AG10803 (cell line): Measurements from ENCODE around the gene APBA2.
"Not testable (repeated sequence)": the region's sequence is repeated elsewhere in the genome, so short reads cannot be mapped to it uniquely, and the experiment has no call there.

ENCODE experiments used
- DNase-seq: peaks from one replicate; pipeline ENCODE4 v3.0.0; 2010; ENCODE audit warnings: low read depth
- H3K4me3 ChIP-seq: 2 replicates; pipeline ENCODE4 v1.5.1; 2011; ENCODE audit warnings: mild to moderate bottlenecking, low read length, control low read depth
- CTCF ChIP-seq: conservative IDR thresholded peaks from 2 replicates; pipeline ENCODE4 v1.5.1; 2011; ENCODE audit warnings: mild to moderate bottlenecking, low read length, control low read depth, inconsistent platforms

APBA2 gene

GRCh38 chr15:29149738-29150075 is 263.9 kb downstream of the APBA2 start:
- no peak for DNase-seq
- H3K4me3 ChIP-seq, result no peak overlapping the region
- TF ChIP-seq CTCF, result no peak

DNA sequence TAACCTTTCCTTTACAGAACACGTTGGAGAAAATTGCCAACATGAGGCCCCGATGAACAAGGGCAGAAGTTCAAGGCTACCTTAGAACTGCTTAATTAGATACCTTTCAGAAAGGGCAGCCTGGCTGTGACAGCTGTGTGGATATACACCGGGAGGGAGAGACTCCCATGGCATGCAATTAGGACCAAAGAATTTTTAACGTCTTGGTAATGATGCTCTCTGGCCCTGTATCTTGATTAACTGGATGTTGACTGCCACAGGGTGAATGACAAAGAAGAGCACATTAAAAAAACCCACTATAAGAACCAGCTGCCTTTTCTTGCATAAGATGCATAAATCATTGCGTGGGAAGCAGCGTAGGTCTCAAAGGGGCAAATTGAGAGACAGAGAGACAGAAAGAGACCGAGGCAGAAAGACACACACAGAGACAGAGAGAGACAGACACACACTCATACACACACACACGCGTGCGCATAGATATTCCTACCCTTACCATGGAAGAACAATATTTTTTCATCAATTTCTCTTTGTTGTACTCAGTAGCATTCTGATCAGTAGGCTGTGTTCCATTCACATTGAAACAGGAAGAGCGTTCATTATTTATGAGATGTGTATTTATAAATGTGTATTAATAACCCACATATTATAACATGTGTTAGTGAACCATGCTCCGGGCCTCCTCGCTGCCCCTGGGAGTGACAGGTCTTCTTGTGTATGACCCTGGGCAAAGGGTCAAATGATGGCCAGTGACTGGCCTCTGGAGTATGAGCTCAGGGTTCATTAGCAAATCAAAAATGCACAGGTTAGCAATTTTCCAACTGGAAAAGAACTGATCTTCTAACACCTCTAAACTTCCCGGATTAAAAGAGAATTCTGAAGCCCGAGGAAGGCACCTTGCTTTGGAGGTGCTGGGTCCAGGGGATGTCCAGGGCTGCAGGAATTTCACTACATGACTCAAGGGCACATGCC is 265.0 kb downstream of the APBA2 start:
- no peak overlapping the region for H3K4me3 ChIP-seq
- no peak for TF ChIP-seq CTCF

GRCh38 chr15:29151484-29151857 is 265.7 kb downstream of the APBA2 start:
- DNase-seq, result no peak
- H3K4me3 ChIP-seq, result no peak overlapping the region
- TF ChIP-seq CTCF, result no peak

More for the DNA sequence above, 265.0 kb downstream of the APBA2 start:
- DNase-seq, result no peak

DNA sequence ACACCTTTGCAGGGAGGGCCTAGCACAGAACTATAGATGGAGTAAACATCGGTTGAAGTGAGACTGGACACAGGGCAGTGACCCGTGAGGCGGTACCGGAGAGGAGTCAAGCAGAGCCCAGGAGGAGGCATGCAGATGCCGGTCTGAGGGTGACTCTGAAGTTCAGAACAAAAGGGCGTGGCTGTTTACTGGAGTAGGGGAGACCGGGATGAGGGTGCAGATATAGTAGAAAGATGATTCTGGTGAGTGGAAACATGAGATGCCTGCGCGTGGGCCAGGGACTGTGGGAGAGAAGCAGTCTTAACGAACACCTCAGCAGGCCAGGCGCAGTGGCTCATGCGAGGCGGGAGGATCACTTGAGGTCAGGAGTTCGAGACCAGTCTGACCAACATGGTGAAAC is 270.7 kb downstream of the APBA2 start:
- no peak for TF ChIP-seq CTCF
- DNase-seq, result no peak

GRCh38 chr15:29159771-29160455 is 274.1 kb downstream of the APBA2 start:
- no peak for DNase-seq
- no peak overlapping the region for H3K4me3 ChIP-seq
- TF ChIP-seq CTCF, result no peak

More for the DNA sequence above, 270.7 kb downstream of the APBA2 start:
- no peak overlapping the region for H3K4me3 ChIP-seq

DNA sequence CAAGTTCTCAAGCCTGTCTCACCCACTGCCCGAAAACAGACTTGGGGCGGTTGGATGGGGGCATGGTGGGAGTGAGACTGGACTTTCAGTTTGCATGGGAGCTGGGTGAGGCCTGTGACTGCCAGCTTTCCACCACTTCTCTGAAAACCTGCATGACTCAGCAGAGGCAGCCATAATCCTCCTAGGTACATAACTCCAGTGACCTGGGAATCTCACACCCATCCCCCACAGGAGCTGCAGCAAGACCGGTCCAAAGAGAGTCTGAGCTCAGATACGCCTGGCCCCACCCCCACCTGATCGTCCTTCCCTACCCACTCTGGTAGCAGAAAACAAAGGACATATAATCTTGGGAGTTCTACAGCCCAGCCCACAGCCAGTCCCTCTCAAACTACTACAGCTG is 276.6 kb downstream of the APBA2 start:
- no peak for DNase-seq
- no peak for TF ChIP-seq CTCF
- H3K4me3 ChIP-seq, result no peak overlapping the region

GRCh38 chr15:29167122-29167521 is 281.3 kb downstream of the APBA2 start:
- DNase-seq, result not testable (repeated sequence)

More at GRCh38 chr15:29167122-29167521, 281.3 kb downstream of the APBA2 start:
- not testable (repeated sequence) for H3K4me3 ChIP-seq
